ENCODE measurements around the gene IRGC.

GRCh38 chr19:43672061-43672679 lies 43.7 kb upstream of the IRGC start:
- TF ChIP-seq CTCF (IDR thresholded peaks at IDR 0.05) (no peak), POLR2A (IDR thresholded peaks at IDR 0.05; ENCODE audit: low read depth) (no peak), POLR2AphosphoS5 (IDR thresholded peaks at IDR 0.05) (no peak), EP300 (IDR thresholded peaks at IDR 0.05) (no peak)

Measured in esophagus muscularis mucosa (tissue), 4 donors.